ENCODE data around the gene SNAPC1. TPM values are rescaled to one million over a fixed set of nuclear protein-coding genes. Genes with fewer than 3 reads are reported as not detected.
A peak's percentile ranks its signal among the peaks of the same experiment; 100 is the strongest.

SNAPC1 gene
- total RNA-seq, 2 experiments from 2014 or later, result 4.8 to 5.0 TPM

DNA sequence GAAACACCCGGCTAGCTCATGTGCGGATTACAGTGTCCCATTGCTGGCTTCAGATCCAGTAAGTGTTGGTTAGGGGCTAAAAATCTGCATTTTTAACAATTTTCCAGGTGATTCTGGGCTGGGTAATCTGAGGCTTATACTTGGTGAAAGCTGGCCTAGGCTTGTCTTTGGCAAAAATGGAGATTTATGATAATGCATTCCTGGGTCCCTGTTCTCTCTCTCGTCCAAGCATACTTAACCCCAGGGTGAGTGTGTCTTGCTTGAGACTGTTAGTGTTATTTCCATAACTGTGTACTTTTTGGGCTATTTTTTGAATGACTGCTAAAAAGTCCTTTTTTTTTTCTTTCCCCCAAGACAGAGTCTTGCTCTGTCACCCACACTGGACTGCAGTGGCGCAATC, 43.2 kb downstream of the SNAPC1 start:
- TF ChIP-seq, protein P1, sequence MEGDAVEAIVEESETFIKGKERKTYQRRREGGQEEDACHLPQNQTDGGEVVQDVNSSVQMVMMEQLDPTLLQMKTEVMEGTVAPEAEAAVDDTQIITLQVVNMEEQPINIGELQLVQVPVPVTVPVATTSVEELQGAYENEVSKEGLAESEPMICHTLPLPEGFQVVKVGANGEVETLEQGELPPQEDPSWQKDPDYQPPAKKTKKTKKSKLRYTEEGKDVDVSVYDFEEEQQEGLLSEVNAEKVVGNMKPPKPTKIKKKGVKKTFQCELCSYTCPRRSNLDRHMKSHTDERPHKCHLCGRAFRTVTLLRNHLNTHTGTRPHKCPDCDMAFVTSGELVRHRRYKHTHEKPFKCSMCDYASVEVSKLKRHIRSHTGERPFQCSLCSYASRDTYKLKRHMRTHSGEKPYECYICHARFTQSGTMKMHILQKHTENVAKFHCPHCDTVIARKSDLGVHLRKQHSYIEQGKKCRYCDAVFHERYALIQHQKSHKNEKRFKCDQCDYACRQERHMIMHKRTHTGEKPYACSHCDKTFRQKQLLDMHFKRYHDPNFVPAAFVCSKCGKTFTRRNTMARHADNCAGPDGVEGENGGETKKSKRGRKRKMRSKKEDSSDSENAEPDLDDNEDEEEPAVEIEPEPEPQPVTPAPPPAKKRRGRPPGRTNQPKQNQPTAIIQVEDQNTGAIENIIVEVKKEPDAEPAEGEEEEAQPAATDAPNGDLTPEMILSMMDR (IDR thresholded peaks at IDR 0.05), result no peak
- Mint-ChIP-seq H3K9me3 (no peaks in the 10 kb centered on the region), H3K27me3 (peaks cover 15% of the 10 kb centered on the region), H3K4me3 (no peak overlapping the region), H3K4me1 (ENCODE audit: low read depth) (no peaks in the 10 kb centered on the region), H3K36me3 (ENCODE audit: low read depth) (no peaks in the 10 kb centered on the region), H3K27ac (no peak overlapping the region)
- Histone ChIP-seq H3K27ac (ENCODE audit: low read depth in 1 of 2, low read length in 2 of 2) (no peak overlapping the region), H3K9me3 (ENCODE audit: control insufficient read depth in 1 of 2, insufficient read depth in 1 of 2, low read length in 2 of 2) (no peaks in the 10 kb centered on the region), H3K4me3 (ENCODE audit: low read length) (no peak overlapping the region), H3K27me3 (ENCODE audit: control insufficient read depth in 1 of 2, insufficient read depth in 2 of 2, low read length in 2 of 2) (peaks cover 0 to 6% of the 10 kb centered on the region in 2 experiments), H3K36me3 (ENCODE audit: insufficient read depth, low read length) (no peaks in the 10 kb centered on the region), H3K4me1 (ENCODE audit: insufficient read depth, low read length) (no peaks in the 10 kb centered on the region)
- DNase-seq, result no peak
- intact Hi-C loops (cut with DNase I, micrococcal nuclease), result no loop called here
- no peak for ATAC-seq (ENCODE audit: poor library complexity)
- POLR2A ChIA-PET, result no interaction called here
- CTCF ChIA-PET, result no interaction called here

DNA sequence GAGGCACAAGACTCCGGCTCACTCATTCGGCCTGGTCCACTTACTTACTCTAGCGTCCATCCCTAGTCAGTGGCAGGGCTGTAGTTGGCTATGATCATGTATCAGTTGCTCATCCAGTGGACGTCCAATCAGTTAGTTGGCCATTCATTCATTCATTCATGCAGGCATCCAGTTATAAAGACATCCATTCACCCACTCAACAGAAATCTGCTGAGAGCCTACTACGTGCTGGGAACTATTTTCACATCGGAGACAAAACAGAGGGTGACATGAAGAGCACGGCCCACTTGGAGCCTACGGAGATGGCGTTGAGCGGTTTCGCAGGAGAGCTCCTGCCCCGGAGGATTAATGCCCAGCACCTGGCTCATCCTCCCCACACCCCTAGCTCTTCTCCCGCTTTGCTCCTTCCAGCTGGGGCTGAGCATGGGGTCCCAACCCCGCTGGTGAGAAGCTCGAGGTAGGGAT, 49.7 kb downstream of the SNAPC1 start:
- peaks cover 6% of the 10 kb centered on the region for H3K4me1 Mint-ChIP-seq (ENCODE audit: low read depth)
- Histone ChIP-seq H3K4me3 (ENCODE audit: low read length) (no peak overlapping the region), H3K27ac (ENCODE audit: low read depth in 1 of 2, low read length in 2 of 2) (no peak overlapping the region), H3K27me3 (ENCODE audit: control insufficient read depth in 1 of 2, insufficient read depth in 2 of 2, low read length in 2 of 2) (peaks cover 36 to 44% of the 10 kb centered on the region in 2 experiments), H3K36me3 (ENCODE audit: insufficient read depth, low read length) (no peaks in the 10 kb centered on the region), H3K4me1 (ENCODE audit: insufficient read depth, low read length) (peaks cover 7% of the 10 kb centered on the region), H3K9me3 (ENCODE audit: control insufficient read depth in 1 of 2, insufficient read depth in 1 of 2, low read length in 2 of 2) (peaks cover 0 to 4% of the 10 kb centered on the region in 2 experiments)
- intact Hi-C loops (cut with DNase I, micrococcal nuclease), result no loop called here
- ChIA-PET POLR2A (no interaction called here), CTCF (interaction anchor here (0.7 kb wide), 1 partner anchor 92 kb away, joined by 3 read pairs; no protein-coding TSS in a partner anchor)
- H3K36me3 Mint-ChIP-seq (ENCODE audit: low read depth), result no peaks in the 10 kb centered on the region
- no peak for DNase-seq
- H3K27me3 Mint-ChIP-seq, result peaks cover 65% of the 10 kb centered on the region
- no peaks in the 10 kb centered on the region for H3K9me3 Mint-ChIP-seq
- no peak overlapping the region for H3K27ac Mint-ChIP-seq
- H3K4me3 Mint-ChIP-seq, result peak overlapping the region; percentile 71
- no peak for ATAC-seq (ENCODE audit: poor library complexity)
- TF ChIP-seq, protein P1 (IDR thresholded peaks at IDR 0.05), result no peak

DNA sequence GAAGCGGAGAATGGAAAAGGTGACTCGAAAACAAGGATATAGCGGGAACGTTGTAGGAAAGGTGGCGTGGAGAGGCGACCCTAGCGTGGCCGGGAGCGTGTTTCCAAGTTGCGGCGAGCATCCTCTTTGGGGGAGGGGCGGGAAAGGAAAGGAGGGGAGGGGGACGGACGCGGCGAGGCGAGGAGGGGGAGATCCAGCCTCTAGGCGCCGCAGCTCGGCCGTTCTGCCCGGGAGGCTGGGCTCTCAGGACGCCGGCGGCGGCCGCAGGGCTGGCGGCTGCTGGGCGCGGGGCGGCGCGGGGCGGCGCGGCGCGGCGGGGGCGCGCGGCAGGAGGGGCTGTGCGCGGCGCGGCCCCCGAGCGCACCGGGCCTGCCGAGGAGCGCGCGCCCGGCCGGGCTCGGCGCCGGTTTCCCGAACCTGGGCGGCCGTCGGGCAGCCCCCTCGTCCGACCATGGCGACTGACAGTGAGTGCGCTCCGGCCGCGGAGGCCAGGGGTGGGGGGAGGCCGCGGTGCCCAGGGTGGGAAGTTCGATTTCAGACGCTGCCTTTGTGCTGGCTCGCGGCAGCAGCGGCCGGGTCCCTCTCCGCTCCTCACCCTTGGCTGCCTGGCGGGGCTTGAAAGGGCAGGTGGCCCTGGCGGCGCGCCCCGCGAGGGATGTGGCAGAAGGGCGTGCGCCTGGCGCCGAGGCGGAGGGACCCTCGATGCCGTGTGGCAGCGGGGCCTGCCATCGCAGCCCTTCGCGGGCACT, 50.3 kb downstream of the SNAPC1 start, which contains the start of gene SYT16:
Gene SYT16 (plus strand): TSS at position 357 of the 749 bp plus-strand sequence.
- Histone ChIP-seq H3K27ac (ENCODE audit: low read depth in 1 of 2, low read length in 2 of 2) (no peak within 1 kb of the TSS), H3K4me3 (ENCODE audit: low read length) (peak within 1 kb of the TSS; percentile 14), H3K4me1 (ENCODE audit: insufficient read depth, low read length) (peaks cover 7% of the 10 kb centered on the region), H3K36me3 (ENCODE audit: insufficient read depth, low read length) (no peaks in the 10 kb centered on the region), H3K9me3 (ENCODE audit: control insufficient read depth in 1 of 2, insufficient read depth in 1 of 2, low read length in 2 of 2) (peaks cover 0 to 4% of the 10 kb centered on the region in 2 experiments), H3K27me3 (ENCODE audit: control insufficient read depth in 1 of 2, insufficient read depth in 2 of 2, low read length in 2 of 2) (peaks cover 36 to 44% of the 10 kb centered on the region in 2 experiments)
- ChIA-PET POLR2A (no interaction called here), CTCF (interaction anchor here (0.7 kb wide), 1 partner anchor 93 kb away, joined by 3 read pairs; no protein-coding TSS in a partner anchor)
- H3K27me3 Mint-ChIP-seq, result peaks cover 68% of the 10 kb centered on the region
- H3K9me3 Mint-ChIP-seq, result no peaks in the 10 kb centered on the region
- TF ChIP-seq, protein P1 (IDR thresholded peaks at IDR 0.05), result no peak
- DNase-seq (peak in 2 of 14 experiments; percentile 8 to 14), ATAC-seq (ENCODE audit: poor library complexity) (no peak)
- peak within 1 kb of the TSS; percentile 76 for H3K4me3 Mint-ChIP-seq
- H3K4me1 Mint-ChIP-seq (ENCODE audit: low read depth), result peaks cover 6% of the 10 kb centered on the region
- no peak within 1 kb of the TSS for H3K27ac Mint-ChIP-seq
- no peaks in the 10 kb centered on the region for H3K36me3 Mint-ChIP-seq (ENCODE audit: low read depth)
- intact Hi-C loops (cut with DNase I, micrococcal nuclease), result no loop called here

Measured in CD4-positive, alpha-beta T cell (primary cell).